HTR-8/SVneo (cell line): Measurements from ENCODE around the gene MALAT1.
"Not testable (repeated sequence)": the region's sequence is repeated elsewhere in the genome, so short reads cannot be mapped to it uniquely, and the experiment has no call there.

Source experiments
- DNase-seq: peaks from one replicate; pipeline ENCODE4 v3.0.0; 2011; ENCODE audit warnings: low spot score, mixed read lengths; ENCODE audit not compliant: insufficient read length
- FAIRE-seq: peaks from 2 replicates; lab custom pipeline; 2011; peaks lifted over from hg19 to GRCh38; lab: Jason Lieb, UNC

MALAT1 gene

DNA sequence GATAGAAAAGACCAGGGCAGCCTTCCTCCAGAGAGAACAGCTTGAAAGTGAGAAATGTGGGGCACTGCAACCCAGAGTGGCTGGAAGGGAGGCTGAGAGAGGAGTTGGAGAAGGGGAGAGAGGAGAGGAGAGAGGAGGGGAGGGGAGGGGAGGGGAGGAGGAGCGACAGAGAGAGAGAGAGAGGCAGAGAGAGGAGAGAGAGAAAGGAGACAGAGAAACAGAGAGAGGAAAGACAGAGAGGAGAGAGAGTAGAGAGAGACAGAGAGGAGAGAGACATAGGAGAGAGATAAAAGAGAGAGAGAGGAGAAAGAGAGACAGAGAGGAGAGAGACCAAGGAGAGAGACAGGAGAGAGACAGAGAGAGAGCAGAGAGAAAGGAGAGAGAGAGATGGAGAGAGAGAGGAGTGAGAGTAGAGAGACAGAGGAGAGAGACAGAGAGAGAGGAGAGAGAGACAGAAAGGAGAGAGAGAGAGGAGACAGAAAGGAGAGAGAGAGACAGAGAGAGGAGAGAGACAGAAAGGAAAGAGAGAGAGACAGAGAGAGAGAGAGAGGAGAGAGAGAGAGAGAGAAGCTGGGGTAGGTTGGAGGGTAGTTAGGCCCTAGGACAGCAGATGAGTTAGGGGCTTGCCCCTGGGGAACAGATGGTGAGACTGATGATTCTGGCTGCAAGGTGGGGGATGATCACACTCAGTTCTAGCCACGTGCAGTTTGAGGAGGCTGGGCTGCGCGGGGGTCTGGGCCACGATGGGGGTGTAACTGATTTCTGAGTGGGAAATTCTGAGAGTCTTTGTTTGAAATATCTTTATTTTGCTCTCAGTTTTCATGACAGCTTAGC is 17.5 kb downstream of the MALAT1 start:
- FAIRE-seq, result no peak
- no peak for DNase-seq

DNA sequence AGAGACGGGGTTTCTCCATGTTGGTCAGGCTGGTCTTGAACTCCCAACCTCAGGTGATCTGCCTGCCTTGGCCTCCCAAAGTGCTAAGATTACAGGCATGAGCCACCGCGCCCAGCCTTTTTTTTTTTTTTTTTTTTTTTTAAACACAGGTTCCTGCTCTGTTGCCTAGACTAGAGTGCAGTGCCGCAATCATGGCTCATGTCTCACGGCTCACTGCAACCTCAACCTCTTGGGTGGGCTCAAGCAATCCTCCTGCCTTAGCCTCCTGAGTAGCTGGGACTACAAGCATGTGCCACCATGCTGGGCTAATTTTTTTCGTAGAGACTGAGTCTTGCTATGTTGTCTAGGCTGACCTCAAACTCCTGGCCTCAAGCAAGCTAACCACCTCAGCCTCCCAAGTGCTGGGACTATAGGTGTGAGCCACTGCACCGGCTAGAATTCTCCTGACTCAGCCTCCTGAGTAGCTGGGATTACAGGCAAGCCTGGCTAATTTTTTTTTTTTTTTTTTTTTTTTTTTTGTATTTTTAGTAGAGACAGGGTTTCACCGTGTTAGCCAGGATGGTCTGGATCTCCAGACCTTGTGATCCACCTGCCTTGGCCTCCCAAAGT is 20.2 kb downstream of the MALAT1 start:
- DNase-seq, FAIRE-seq: not testable (repeated sequence)

DNA sequence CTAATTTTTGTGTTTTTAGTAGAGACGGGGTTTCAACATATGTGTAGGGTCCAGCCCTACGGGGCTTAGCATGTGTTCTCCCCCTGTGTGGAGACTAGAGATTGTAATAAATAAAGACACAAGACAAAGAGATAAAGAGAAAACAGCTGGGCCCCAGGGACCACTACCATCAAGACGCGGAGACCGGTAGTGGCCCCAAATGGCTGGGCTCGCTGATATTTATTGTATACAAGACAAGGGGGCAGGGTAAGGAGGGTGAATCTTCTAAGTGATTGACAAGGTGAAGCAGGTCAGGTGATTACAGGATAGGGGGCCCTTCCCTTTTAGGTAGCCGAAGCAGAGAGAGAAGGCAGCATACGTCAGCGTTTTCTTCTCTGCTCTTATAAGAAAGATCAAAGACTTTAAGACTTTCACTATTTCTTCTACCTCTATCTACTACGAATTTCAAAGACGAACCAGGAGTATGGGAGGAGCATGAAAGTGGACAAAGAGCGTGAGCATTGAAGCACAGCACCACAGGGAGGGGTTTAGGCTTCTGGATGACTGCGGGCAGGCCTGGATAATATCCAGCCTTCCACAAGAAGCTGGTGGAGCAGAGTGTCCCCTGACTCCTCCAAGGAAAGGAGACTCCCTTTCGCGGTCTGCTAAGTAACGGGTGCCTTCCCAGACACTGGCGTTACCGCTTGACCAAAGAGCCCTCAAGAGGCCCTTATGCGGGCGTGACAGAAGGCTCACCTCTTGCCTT is 23.1 kb downstream of the MALAT1 start:
- DNase-seq, FAIRE-seq: not testable (repeated sequence)

GRCh38 chr11:65522718-65523630 is 24.1 kb downstream of the MALAT1 start:
- DNase-seq, FAIRE-seq: not testable (repeated sequence)

DNA sequence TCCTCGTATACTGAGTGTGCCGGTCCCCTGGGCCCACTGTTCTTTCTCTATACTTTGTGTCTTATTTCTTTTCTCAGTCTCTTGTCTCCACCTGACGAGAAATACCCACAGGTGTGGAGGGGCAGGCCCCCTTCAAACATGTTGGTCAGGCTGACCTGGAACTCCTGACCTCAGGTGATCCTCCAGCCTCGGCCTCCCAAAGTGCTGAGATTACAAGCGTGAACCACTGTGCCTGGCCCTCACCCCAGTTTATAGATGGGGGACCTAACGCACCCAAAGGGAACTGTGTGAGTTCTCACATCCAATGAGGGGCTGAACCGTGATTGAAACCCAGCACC is 24.8 kb downstream of the MALAT1 start:
- FAIRE-seq, DNase-seq: not testable (repeated sequence)

DNA sequence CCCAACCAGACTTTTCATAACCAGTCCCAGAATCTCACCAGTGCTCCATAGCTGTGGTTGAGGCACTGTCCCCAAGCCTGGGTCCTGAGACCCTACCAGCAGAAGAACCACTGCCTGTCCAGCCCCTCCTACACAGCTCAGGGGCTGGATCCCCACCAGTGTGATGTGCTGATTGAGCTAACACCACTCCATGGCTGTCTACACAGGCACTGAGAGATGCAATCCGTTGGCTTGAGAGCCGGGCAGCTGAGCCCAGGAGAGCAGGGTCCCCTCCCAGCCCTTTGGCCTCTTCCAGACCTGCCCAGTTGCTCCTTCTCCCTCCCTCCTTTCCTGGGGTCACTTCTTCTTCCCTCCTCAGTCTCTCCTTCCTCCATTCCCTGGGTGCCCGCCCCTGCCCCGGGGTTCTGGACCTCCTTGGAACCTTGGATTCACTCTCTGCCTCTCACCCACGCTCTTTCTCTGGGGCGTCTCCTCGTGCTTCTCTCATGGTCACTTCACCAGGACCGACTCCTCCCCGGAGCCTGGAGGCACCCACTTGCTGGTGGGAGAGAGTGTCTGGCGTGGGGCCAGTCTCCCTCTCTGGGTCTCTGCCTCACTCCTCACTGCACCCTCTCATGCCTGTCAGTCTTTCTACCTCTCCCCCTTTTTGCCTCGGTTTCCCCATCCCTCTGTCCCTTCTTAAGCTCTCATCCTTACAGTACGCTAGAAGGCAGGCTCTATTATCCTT is 25.3 kb downstream of the MALAT1 start:
- FAIRE-seq, result no peak

GRCh38 chr11:65524741-65525545 is 26.1 kb downstream of the MALAT1 start, which contains the start of gene SCYL1:
Gene SCYL1 (plus strand): TSS chr11:65525083. CDS start chr11:65525154, 71 bp downstream.
- DNase-seq (peak; percentile 71), FAIRE-seq (peak; percentile 57)

More for the DNA sequence above, 25.3 kb downstream of the MALAT1 start:
- DNase-seq, result no peak

DNA sequence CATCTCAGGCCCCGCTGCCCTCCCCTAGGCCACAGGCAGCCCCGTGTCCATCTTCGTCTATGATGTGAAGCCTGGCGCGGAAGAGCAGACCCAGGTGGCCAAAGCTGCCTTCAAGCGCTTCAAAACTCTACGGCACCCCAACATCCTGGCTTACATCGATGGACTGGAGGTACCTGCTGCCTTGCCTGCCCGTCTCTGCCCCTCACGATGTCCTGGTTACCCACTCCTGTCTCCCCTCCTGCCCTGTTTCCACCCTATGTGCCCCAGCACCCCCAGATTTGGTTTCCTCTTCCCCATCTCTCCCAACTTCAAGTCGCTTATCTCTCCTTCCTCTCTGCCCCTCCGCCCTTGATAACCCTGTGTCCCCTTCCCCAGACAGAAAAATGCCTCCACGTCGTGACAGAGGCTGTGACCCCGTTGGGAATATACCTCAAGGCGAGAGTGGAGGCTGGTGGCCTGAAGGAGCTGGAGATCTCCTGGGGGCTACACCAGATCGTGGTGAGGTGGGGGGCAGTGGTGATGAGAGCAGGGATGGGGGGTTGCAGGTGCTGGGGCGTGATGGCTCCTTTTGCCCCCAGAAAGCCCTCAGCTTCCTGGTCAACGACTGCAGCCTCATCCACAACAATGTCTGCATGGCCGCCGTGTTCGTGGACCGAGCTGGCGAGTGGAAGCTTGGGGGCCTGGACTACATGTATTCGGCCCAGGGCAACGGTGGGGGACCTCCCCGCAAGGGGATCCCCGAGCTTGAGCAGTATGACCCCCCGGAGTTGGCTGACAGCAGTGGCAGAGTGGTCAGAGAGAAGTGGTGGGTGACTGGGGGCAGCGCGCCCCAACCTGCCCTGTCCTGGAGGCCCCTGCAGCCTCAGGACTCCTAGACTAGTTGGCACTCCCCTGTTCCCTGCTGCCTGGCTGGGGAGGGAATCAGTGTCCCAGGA is 27.0 kb downstream of the MALAT1 start:
- DNase-seq (peak; percentile 30), FAIRE-seq (no peak)

GRCh38 chr11:65526744-65527143 is 27.9 kb downstream of the MALAT1 start:
- DNase-seq, result no peak
- no peak for FAIRE-seq

- DNase-seq (no peak), FAIRE-seq (peak; percentile 54)
Measured at GRCh38 chr11:65528819-65529350, 30.0 kb downstream of the MALAT1 start.

GRCh38 chr11:65529475-65530156 is 30.8 kb downstream of the MALAT1 start:
- FAIRE-seq (no peak), DNase-seq (no peak)

- DNase-seq (no peak), FAIRE-seq (peak; percentile 60)
Measured at GRCh38 chr11:65530157-65530496, 31.3 kb downstream of the MALAT1 start.

DNA sequence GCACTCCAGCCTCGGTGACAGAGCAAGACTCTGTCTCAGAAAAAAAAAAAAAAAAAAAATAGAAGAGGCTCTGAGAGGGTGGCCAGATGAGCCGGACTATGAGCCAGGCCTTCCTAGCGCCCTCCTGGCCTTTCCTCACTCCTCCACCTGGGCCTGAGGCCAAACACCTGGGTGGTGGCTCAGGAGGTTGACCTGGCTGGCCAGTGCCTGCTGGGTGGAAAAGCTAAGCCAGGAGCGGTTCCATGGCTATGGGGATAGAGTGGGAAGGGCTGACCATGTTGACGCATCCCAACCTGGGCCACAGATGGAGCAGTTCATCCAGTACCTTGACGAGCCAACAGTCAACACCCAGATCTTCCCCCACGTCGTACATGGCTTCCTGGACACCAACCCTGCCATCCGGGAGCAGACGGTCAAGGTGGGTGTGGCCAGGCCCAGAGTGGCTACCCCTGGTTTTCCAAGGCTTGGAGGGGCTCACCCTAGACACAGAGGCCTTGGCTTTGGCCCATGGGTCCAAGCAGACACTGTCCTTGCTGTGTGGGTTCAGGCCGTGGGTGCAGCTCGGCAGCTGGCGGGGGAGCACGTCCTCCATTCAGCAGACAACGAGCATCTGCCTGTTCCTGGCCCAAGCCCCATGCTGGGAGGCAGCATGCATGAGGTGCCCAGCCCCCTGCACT is 33.7 kb downstream of the MALAT1 start:
- DNase-seq (no peak), FAIRE-seq (peak; percentile 76)

GRCh38 chr11:65535102-65535501 is 36.3 kb downstream of the MALAT1 start:
- FAIRE-seq, result no peak
- no peak for DNase-seq

GRCh38 chr11:65536412-65537295 is 37.8 kb downstream of the MALAT1 start:
- FAIRE-seq, result peak; percentile 83

More at GRCh38 chr11:65536412-65537295, 37.8 kb downstream of the MALAT1 start:
- no peak for DNase-seq
